Measurements from ENCODE around the gene RPS16. TPM values are rescaled to one million over a fixed set of nuclear protein-coding genes. Genes with fewer than 3 reads are reported as not detected.

Gene RPS16
- total and polyA plus RNA-seq, 2 of the 13 experiments (the other 11 are each of a cell fraction or from before 2014, with no cell fraction given), result 488 to 2,583 TPM

DNA sequence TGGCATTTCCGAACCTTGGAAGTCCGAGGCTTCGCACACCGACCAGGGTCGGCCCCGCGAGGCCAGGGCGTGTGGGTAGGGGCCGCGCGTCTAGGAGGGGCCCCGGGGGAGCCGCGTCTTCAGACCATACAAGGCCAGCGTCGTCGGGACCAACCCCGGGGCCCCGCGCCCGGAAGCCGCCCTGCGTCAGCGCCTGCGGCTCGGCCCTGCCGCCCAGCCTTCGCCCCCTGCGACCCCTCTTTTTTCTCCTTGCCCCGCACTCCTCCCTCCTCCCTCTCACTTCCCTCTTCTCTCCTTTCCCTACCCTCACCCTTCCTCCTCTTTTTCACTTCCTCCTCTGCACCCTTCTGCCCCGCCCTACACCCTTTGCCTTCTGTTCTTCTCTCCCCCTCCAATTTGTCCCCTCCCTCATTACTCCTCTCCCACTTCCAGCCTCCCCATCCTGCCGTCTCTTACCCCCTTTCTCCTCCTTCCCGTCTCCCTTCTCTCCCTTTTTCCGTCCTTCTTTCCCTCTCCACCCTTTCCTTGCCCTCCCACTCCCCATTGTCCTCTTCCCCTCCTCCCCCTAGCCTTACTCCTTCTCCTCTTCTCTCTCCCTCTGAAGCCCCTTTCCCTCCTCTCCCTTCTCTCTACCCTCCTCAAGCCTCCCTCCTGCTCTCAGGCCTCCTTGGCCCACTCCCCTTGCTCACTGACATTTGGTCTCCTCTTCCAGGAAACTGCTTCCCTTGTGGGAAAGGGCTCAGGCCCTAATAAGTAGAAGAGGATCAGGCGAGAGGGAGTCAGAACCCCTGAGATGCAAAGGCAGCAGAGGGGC lies 25.5 kb downstream of the RPS16 start (continued):
- TF ChIP-seq, protein P1, sequence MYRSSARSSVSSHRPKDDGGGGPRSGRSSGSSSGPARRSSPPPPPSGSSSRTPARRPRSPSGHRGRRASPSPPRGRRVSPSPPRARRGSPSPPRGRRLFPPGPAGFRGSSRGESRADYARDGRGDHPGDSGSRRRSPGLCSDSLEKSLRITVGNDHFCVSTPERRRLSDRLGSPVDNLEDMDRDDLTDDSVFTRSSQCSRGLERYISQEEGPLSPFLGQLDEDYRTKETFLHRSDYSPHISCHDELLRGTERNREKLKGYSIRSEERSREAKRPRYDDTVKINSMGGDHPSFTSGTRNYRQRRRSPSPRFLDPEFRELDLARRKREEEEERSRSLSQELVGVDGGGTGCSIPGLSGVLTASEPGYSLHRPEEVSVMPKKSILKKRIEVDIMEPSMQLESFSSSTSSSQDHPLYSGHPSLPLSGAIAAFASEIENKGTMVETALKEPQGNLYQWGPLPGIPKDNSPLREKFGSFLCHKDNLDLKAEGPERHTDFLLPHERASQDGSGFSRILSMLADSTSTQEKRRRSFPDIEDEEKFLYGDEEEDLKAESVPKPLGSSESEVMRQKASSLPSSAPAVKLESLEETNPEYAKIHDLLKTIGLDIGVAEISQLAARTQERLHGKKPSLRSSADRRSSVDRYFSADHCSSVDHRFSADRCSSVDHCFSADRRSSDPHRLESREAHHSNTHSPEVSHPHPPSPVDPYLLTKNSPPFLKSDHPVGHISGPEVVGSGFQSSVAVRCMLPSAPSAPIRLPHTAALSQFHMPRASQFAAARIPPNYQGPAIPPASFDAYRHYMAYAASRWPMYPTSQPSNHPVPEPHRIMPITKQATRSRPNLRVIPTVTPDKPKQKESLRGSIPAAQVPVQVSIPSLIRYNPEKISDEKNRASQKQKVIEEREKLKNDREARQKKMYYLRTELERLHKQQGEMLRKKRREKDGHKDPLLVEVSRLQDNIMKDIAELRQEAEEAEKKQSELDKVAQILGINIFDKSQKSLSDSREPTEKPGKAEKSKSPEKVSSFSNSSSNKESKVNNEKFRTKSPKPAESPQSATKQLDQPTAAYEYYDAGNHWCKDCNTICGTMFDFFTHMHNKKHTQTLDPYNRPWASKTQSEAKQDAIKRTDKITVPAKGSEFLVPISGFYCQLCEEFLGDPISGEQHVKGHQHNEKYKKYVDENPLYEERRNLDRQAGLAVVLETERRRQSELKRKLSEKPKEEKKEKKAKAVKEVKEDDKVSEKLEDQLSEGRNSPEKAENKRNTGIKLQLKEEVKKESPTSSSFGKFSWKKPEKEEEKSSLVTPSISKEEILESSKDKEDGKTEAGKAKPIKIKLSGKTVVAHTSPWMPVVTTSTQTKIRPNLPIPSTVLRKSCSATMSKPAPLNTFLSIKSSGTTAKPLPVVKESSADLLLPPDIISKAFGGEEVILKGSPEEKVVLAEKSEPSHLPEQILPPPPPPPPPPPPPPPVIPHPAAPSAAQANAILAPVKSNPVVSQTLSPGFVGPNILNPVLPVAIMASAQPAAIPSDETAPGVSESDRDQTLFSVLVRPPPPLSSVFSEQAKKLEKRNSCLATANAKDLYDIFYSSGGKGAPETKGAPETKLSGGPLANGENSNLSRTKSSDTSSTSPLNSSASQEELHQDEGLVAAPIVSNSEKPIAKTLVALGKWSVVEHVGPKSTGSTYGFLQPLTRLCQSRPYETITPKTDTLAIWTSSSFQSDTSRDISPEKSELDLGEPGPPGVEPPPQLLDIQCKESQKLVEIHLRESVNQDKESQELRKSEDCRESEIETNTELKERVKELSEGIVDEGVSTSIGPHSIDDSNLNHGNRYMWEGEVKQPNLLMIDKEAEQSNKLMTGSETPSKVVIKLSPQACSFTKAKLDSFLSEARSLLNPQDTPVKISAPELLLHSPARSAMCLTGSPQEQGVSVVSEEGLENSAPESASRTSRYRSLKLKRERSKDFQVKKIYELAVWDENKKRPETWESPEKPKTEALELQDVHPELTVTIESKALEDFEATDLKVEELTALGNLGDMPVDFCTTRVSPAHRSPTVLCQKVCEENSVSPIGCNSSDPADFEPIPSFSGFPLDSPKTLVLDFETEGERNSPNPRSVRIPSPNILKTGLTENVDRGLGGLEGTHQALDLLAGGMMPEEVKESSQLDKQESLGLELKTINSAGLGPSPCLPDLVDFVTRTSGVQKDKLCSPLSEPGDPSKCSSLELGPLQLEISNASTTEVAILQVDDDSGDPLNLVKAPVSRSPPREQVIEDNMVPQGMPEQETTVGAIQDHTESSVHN (CRISPR knock-in tag; IDR thresholded peaks at IDR 0.05), result no peak
- TF ChIP-seq ZNF136 (CRISPR knock-in tag; IDR thresholded peaks at IDR 0.05; ENCODE audit: low read depth), result no peak
- TF ChIP-seq SIN3A (IDR thresholded peaks at IDR 0.05; ENCODE audit: borderline replicate concordance, low read depth, low read length), result 0 out of 2 replicates have a peak, but pooled peaks have one; percentile 57
- 0 out of 2 replicates have a peak, but pooled peaks have one; percentile 16 for TF ChIP-seq ZC3H4 (CRISPR knock-in tag; IDR thresholded peaks at IDR 0.05; ENCODE audit: borderline replicate concordance)
- TF ChIP-seq MAZ (IDR thresholded peaks at IDR 0.05; ENCODE audit: borderline replicate concordance, low read depth, low read length), result no peak
- peak; percentile 8; the same call in 1 of the 2 replicates for TF ChIP-seq MAZ (CRISPR knock-in tag; IDR thresholded peaks at IDR 0.05; ENCODE audit: low read depth)
- no peak for TF ChIP-seq SMARCC2 (IDR thresholded peaks at IDR 0.05)
- TF ChIP-seq, protein P2, sequence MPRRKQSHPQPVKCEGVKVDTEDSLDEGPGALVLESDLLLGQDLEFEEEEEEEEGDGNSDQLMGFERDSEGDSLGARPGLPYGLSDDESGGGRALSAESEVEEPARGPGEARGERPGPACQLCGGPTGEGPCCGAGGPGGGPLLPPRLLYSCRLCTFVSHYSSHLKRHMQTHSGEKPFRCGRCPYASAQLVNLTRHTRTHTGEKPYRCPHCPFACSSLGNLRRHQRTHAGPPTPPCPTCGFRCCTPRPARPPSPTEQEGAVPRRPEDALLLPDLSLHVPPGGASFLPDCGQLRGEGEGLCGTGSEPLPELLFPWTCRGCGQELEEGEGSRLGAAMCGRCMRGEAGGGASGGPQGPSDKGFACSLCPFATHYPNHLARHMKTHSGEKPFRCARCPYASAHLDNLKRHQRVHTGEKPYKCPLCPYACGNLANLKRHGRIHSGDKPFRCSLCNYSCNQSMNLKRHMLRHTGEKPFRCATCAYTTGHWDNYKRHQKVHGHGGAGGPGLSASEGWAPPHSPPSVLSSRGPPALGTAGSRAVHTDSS (CRISPR knock-in tag; conservative IDR thresholded peaks at IDR 0.05), result no peak
- peak; percentile 66; the same call in 1 of the 2 replicates for TF ChIP-seq SRY (CRISPR knock-in tag; IDR thresholded peaks at IDR 0.05)
- no peak for TF ChIP-seq ZSCAN20 (CRISPR knock-in tag; IDR thresholded peaks at IDR 0.05; ENCODE audit: borderline replicate concordance)
- TF ChIP-seq MAFG (CRISPR knock-in tag; IDR thresholded peaks at IDR 0.05), result no peak
- TF ChIP-seq YY1 (IDR thresholded peaks at IDR 0.05; ENCODE audit: insufficient read depth, insufficient replicate concordance, low read depth, low read length), result no peak
- TF ChIP-seq, protein P3, sequence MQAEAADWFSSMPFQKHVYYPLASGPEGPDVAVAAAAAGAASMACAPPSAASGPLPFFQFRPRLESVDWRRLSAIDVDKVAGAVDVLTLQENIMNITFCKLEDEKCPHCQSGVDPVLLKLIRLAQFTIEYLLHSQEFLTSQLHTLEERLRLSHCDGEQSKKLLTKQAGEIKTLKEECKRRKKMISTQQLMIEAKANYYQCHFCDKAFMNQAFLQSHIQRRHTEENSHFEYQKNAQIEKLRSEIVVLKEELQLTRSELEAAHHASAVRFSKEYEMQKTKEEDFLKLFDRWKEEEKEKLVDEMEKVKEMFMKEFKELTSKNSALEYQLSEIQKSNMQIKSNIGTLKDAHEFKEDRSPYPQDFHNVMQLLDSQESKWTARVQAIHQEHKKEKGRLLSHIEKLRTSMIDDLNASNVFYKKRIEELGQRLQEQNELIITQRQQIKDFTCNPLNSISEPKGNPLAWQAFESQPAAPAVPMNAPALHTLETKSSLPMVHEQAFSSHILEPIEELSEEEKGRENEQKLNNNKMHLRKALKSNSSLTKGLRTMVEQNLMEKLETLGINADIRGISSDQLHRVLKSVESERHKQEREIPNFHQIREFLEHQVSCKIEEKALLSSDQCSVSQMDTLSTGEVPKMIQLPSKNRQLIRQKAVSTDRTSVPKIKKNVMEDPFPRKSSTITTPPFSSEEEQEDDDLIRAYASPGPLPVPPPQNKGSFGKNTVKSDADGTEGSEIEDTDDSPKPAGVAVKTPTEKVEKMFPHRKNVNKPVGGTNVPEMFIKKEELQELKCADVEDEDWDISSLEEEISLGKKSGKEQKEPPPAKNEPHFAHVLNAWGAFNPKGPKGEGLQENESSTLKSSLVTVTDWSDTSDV (CRISPR knock-in tag; IDR thresholded peaks at IDR 0.05), result no peak
- TF ChIP-seq ZNF577 (CRISPR knock-in tag; IDR thresholded peaks at IDR 0.05; ENCODE audit: borderline replicate concordance, low read depth), result no peak

Measured in HepG2 (cell line).